Heart right ventricle (tissue), 16 donors: Measurements from ENCODE around the gene AKIP1. TPM values are rescaled to one million over a fixed set of nuclear protein-coding genes. Genes with fewer than 3 reads are reported as not detected.
A peak's percentile ranks its signal among the peaks of the same experiment; 100 is the strongest.

Experiments used
- ATAC-seq, 8 donors: fragments of 200-7000 bp; cut with Tn5 transposase; one replicate each; pipeline ENCODE4 v1.9.1; 2020; ENCODE audit warnings: mild to moderate bottlenecking in 8 of 8, moderate library complexity in 8 of 8, moderate number of reproducible peaks in 1 of 8
- DNase-seq, 2 donors: peaks; one replicate each; pipeline ENCODE4 v3.0.0-alpha.2; 2020
- H3K27ac ChIP-seq, 10 donors: fragments of 200-600 bp; sonication (generic) in 2 of 10; one replicate each; pipeline versions ENCODE4 v1.5.0 to v1.8.0; 2020 to 2022; ENCODE audit warnings: mild to moderate bottlenecking in 3 of 10
- H3K27me3 ChIP-seq, 7 donors: fragments of 200-600 bp; one replicate each; pipeline ENCODE4 v1.8.0; 2021 to 2022; ENCODE audit warnings: mild to moderate bottlenecking in 2 of 7
- H3K36me3 ChIP-seq, 9 donors: fragments of 200-600 bp; sonication (generic) in 1 of 9; one replicate each; pipeline versions ENCODE4 v1.5.0 to v1.8.0; 2020 to 2022; ENCODE audit warnings: mild to moderate bottlenecking in 2 of 9
- H3K4me1 ChIP-seq, 9 donors: fragments of 200-600 bp; sonication (generic) in 1 of 9; one replicate each; pipeline versions ENCODE4 v1.5.0 to v1.8.0; 2020 to 2022; ENCODE audit warnings: mild to moderate bottlenecking in 4 of 9
- H3K4me3 ChIP-seq, 10 donors: fragments of 200-600 bp; sonication (generic) in 2 of 10; one replicate each; pipeline versions ENCODE4 v1.5.0 to v1.8.0; 2020 to 2022; ENCODE audit warnings: mild to moderate bottlenecking in 7 of 10, moderate library complexity in 2 of 10
- H3K9me3 ChIP-seq, 11 donors: fragments of 200-600 bp in 10 of 11; sonication (generic) in 2 of 11; one replicate each; pipeline versions ENCODE4 v1.5.0 to v1.8.0; 2013 to 2022; ENCODE audit warnings: mild to moderate bottlenecking in 2 of 11, control low read depth in 1 of 11, moderate library complexity in 1 of 11
- WGBS, 2 donors: extraction: QIAGEN DNeasy Blood & Tissue Kit; methylation state at CpG; one replicate each; pipeline ENCODE4 v1.1.7; 2013; ENCODE audit warnings: inconsistent platforms in 1 of 2; 5-methylcytosine and 5-hydroxymethylcytosine counted together
- intact Hi-C, 10 donors: fragments of 100-400 bp; cut with DNase I; formaldehyde crosslinking; loops; one replicate each; pipeline versions ENCODE4 v1.11.1 to v1.14.2; 2022
- polyA plus RNA-seq, 2 donors: library from polyadenylated mRNA; stranded (reverse); fragments of 200-250 nt; gene quantifications; one replicate each; pipeline ENCODE4 v1.2.3, GENCODE V29; 2013
- total RNA-seq, 10 donors: library from RNA; stranded (reverse); fragmentation: NEBNext Ultra II Directional in 3 of 10; extraction: Animal tissue kit (Norgen Biotek cat#: 25700) in 3 of 10; gene quantifications; one replicate each; pipeline versions ENCODE4 v1.2.1 to v1.2.4, GENCODE V29; 2021 to 2023
- TF ChIP-seq, protein P1 (sequence below), 9 donors: fragments of 200-600 bp; sonication (generic) in 2 of 9; IDR thresholded peaks; one replicate each; pipeline versions ENCODE4 v1.5.0 to v1.8.0; 2021 to 2022; ENCODE audit warnings: antibody characterized with exemption in 9 of 9, mild to moderate bottlenecking in 5 of 9, moderate library complexity in 1 of 9
- donor health status: Arrhythmogenic right ventricular cardiomyopathy.
- donor health status: ischemic (EF 13 %, LVEDD 7.1; RV severe dilation, severe dysfunction).
- donor health status: healthy with polysubstance abuse.
- donor health status: DM: no; HTN: yes; CAD: no.
- donor health status: DM: no; HTN: no; CAD: no.
- donor health status: ischemic (EF 25% LVEDD 6.9; RV normal size, moderate dysfunction).
- donor health status: ischemic (EF 25% LVEDD 5.7; RV mildly dilated, moderate dysfunction).
- donor health status: healthy.
- donor health status: DM: yes; HTN: yes; CAD: no.
- donor health status: Ischemic cardiomyopathy.
- donor health status: ischemic (EF 35%, LVEDD 5.7; RV mildly dilated, moderate dysfunction).
- donor health status: nonischemic (EF 11% LVEDD 7.7; RV severe dilation, severe dysfunction).
- donor health status: DM: yes; HTN: yes; CAD: no.
- donor health status: PGD.
- donor health status: ischemic (EF 29% LVEDD 5.4; RV normal size, mild dysfunction).
- donor health status: nonischemic (EF 23%, LVEDD 6.1; RV moderate dilation, normal function).

The AKIP1 gene
- total and polyA plus RNA-seq, 12 donors, result 11.1 to 29.3 (median 25.2) TPM

GRCh38 chr11:8910649-8911026 lies 351 bp upstream of the AKIP1 start:
- intact Hi-C loops, result loop anchor here in 7 of 10 donors (2.0 to 10.0 kb wide), 13 partner anchors 38 to 233 kb away; partner anchors contain the start of genes TMEM9B (in 4 of the 7), RPL27A (in 2 of the 7) and TRIM66 (in 2 of the 7)
- Histone ChIP-seq H3K27me3 (no peaks in the 10 kb centered on the region), H3K4me1 (peaks cover 0 to 68% (median 30%) of the 10 kb centered on the region in 9 donors), H3K36me3 (peaks cover 0 to 10% (median 0%) of the 10 kb centered on the region in 9 donors), H3K9me3 (no peaks in the 10 kb centered on the region), H3K4me3 (peak overlapping the region; percentile 59 to 98 (median 81)), H3K27ac (peak overlapping the region in 9 of 10 donors; percentile 89 to 99 (median 95))
- TF ChIP-seq, protein P1, sequence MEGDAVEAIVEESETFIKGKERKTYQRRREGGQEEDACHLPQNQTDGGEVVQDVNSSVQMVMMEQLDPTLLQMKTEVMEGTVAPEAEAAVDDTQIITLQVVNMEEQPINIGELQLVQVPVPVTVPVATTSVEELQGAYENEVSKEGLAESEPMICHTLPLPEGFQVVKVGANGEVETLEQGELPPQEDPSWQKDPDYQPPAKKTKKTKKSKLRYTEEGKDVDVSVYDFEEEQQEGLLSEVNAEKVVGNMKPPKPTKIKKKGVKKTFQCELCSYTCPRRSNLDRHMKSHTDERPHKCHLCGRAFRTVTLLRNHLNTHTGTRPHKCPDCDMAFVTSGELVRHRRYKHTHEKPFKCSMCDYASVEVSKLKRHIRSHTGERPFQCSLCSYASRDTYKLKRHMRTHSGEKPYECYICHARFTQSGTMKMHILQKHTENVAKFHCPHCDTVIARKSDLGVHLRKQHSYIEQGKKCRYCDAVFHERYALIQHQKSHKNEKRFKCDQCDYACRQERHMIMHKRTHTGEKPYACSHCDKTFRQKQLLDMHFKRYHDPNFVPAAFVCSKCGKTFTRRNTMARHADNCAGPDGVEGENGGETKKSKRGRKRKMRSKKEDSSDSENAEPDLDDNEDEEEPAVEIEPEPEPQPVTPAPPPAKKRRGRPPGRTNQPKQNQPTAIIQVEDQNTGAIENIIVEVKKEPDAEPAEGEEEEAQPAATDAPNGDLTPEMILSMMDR (IDR thresholded peaks at IDR 0.05), result no peak
- 3% methylated on average over 11 to 19 of the region's 19 CpGs for WGBS, 2 donors
- ATAC-seq (peak in 6 of 8 donors; percentile 1 to 46 (median 6)), DNase-seq (no peak)

DNA sequence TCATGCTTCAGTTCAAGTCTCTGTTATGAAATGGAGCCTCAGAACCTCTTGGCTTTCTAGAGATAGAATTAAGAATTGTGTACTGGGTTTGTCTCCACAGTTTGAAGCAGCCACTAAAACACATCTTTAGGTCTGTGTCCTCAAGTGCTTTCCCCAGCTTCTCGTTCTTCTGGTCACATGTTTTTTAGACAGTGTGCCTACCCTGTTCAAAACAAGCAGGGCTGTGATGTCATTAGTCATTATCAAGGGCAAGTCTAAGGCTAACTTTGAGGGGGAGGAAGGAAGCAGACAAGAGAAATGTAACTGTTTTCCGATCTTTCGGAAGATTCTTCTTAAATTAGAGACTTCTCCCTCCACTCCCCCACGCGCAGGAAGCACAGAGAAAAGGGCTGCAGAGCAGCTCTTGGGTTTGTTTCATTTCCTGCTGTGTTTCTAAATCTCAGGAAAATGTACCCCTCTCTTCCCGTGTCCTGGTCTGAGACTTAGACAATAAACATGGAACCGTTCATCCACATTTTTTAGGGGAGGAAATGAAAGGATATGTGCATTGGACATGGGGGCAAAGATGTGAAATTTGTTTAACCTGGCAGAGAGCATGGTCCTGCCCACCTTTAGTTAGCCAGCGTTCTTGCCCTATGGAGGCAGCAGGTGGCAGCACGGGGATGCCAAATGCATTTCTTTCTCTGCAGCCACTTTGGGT lies 3.1 kb downstream of the AKIP1 start:
- WGBS, 2 donors, result 16 to 17% methylated on average over 9 of the region's 9 CpGs

DNA sequence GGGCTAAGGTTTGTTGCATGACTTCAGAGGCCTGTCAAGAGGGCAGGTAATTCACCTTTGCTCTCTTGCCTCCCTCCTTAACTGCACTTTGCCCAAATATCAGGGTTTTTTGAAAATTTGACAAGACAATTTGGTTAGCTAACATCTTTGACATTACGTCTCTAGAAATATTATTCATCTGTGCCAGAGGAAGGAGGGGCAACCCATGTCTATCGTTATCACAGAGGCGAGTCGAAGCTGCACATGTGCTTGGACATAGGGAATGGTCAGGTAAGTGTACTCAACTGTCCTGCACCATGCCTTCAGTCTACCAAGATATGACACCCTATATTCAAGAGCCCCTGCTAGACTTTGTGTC lies 3.7 kb downstream of the AKIP1 start:
- ATAC-seq (no peak), DNase-seq (no peak)
- Histone ChIP-seq H3K36me3 (peaks cover 0 to 50% (median 16%) of the 10 kb centered on the region in 9 donors), H3K4me1 (peaks cover 0 to 53% (median 35%) of the 10 kb centered on the region in 9 donors), H3K4me3 (peak overlapping the region in 6 of 10 donors; percentile 6 to 32 (median 22)), H3K9me3 (no peaks in the 10 kb centered on the region), H3K27ac (peak overlapping the region in 8 of 10 donors; percentile 33 to 76 (median 52)), H3K27me3 (no peaks in the 10 kb centered on the region)
- intact Hi-C loops, result loop anchor here in 7 of 10 donors (5.0 to 10.0 kb wide), 12 partner anchors 42 to 237 kb away; partner anchors contain the start of genes TMEM9B (in 3 of the 7), RPL27A (in 2 of the 7) and TRIM66 (in 2 of the 7)
- TF ChIP-seq, protein P1 (IDR thresholded peaks at IDR 0.05), result peak in 1 of 9 donors; percentile 1
- WGBS, 2 donors, result 40 to 43% methylated on average over 4 of the region's 4 CpGs

More for the DNA sequence above, 3.1 kb downstream of the AKIP1 start:
- Histone ChIP-seq H3K9me3 (no peaks in the 10 kb centered on the region), H3K27me3 (no peaks in the 10 kb centered on the region), H3K4me1 (peaks cover 0 to 58% (median 37%) of the 10 kb centered on the region in 9 donors), H3K4me3 (peak overlapping the region in 6 of 10 donors; percentile 6 to 32 (median 22)), H3K36me3 (peaks cover 0 to 45% (median 11%) of the 10 kb centered on the region in 9 donors), H3K27ac (peak overlapping the region in 9 of 10 donors; percentile 34 to 76 (median 45))
- TF ChIP-seq, protein P1 (IDR thresholded peaks at IDR 0.05), result peak in 8 of 9 donors; percentile 25 to 71 (median 60)
- intact Hi-C loops, result loop anchor here in 6 of 10 donors (5.0 to 10.0 kb wide), 11 partner anchors 42 to 237 kb away; partner anchors contain the start of genes RPL27A (in 2 of the 6), TMEM9B (in 2 of the 6) and TRIM66 (in 2 of the 6)
- ATAC-seq, result peak in 3 of 8 donors; percentile 3 to 25 (median 7)
- DNase-seq, result peak in 1 of 2 donors; percentile 28

DNA sequence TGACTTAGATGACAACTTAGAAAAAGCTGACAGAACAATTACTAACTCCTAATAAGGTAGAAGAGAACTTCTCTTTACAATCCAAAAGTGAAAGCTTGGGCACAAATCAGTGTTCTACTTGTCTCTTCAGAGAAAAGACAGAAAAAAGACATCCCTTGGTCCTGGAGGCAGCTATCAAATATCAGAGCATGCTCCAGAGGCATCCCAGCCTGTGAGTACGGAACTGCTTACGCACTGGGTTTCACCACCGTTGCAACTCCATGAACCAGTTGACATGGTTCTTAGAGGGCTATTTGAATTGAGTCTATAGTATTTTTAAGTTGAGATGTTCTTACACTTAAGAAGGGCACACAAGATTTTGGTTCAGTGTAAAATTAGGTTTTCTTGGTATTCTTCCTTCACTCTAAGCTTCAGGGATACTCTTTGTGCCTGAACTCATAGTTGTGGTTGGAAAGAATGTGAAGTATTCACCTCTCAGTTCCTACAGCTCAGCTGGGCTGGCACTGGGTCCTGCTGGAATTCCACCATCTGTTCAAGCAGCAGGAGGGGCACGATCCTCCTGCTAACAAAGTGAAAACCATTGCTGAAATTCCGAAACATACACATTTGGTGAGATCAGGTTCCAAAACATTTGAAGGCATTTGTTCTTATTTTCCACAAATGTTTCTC lies 6.3 kb downstream of the AKIP1 start:
- no peaks in the 10 kb centered on the region for H3K9me3 ChIP-seq
- ATAC-seq, result peak in 5 of 8 donors; percentile 49 to 64 (median 58)
- 56 to 68% methylated on average over 5 of the region's 5 CpGs for WGBS, 2 donors
- TF ChIP-seq, protein P1 (IDR thresholded peaks at IDR 0.05), result no peak
- DNase-seq, result no peak
- no peaks in the 10 kb centered on the region for H3K27me3 ChIP-seq
- intact Hi-C loops, result loop anchor here in 5 of 10 donors (5.0 to 10.0 kb wide), 6 partner anchors 40 to 232 kb away; partner anchors contain the start of genes RPL27A (in 1 of the 5), TMEM9B (in 1 of the 5) and TRIM66 (in 1 of the 5)
- H3K4me3 ChIP-seq, result peak overlapping the region in 1 of 10 donors; percentile 21
- peaks cover 0 to 40% (median 28%) of the 10 kb centered on the region in 9 donors for H3K4me1 ChIP-seq
- peak overlapping the region in 6 of 10 donors; percentile 4 to 74 (median 36) for H3K27ac ChIP-seq
- H3K36me3 ChIP-seq, result peaks cover 0 to 76% (median 30%) of the 10 kb centered on the region in 9 donors
